ENCODE data around the gene BCCIP. TPM values are rescaled to one million over a fixed set of nuclear protein-coding genes. Genes with fewer than 3 reads are reported as not detected.

The BCCIP gene
- total and polyA plus RNA-seq, 2 of the 8 experiments (the other 6 are each of a cell fraction or from before 2014, with no cell fraction given), result 33.9 to 120 TPM

DNA sequence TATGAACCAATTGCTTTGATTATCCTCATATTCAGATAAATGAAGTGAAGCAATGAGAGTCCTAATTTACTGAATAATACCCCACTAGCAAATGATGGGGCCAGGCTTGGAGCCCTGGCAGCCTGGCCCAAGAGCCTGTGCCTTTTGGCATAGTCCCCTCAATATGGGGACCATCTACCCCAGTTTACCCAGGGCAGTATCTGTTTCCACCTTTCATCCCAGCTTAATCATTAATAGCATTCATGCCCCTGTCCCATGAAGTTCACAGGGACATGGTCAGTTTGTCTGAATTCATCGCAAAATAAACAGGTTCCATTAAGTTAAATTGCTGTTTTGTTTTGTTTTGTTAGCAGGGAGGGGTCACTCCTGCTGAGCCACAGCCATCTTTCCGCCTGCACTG, 25.5 kb downstream of the BCCIP start:
- Histone ChIP-seq H3K9me3 (ENCODE audit: insufficient read depth in 2 of 2, low read depth in 1 of 2, low read length in 1 of 2) (no peaks in the 10 kb centered on the region), H2AK5ac (ENCODE audit: low read depth, low read length) (no peak overlapping the region), H4K91ac (replicated peaks; ENCODE audit: insufficient read length, low read length) (no peak overlapping the region), H3K79me1 (ENCODE audit: low read depth, low read length) (no peaks in the 10 kb centered on the region), H3K4me1 (replicated peaks in 1 of 4; ENCODE audit: control insufficient read depth in 3 of 4, insufficient read depth in 4 of 4, low read length in 3 of 4) (no peaks in the 10 kb centered on the region), H4K20me1 (replicated peaks in 1 of 2; ENCODE audit: control insufficient read depth in 1 of 2, insufficient read depth in 2 of 2, low read length in 2 of 2) (peaks cover 0 to 1% of the 10 kb centered on the region in 2 experiments), H2AFZ (ENCODE audit: low read length) (no peak overlapping the region), H3K23ac (ENCODE audit: insufficient read length) (no peak overlapping the region), H3K23me2 (ENCODE audit: low read depth, low read length) (no peaks in the 10 kb centered on the region), H2BK20ac (ENCODE audit: low read length) (no peak overlapping the region), H4K5ac (ENCODE audit: insufficient read length, low read depth, low read length) (no peak overlapping the region), H3K36me3 (ENCODE audit: control insufficient read depth in 2 of 4, insufficient read depth in 4 of 4, low read length in 3 of 4) (peaks cover 0 to 20% (median 8%) of the 10 kb centered on the region in 4 experiments; a peak in 5 of 8 replicates), H3K18ac (ENCODE audit: extremely low read depth, low read length) (no peak overlapping the region), H3K27ac (ENCODE audit: low read depth, low read length) (no peak overlapping the region), H3K4ac (replicated peaks; ENCODE audit: insufficient read length, low read depth, low read length) (no peak overlapping the region), H3K79me2 (ENCODE audit: control insufficient read depth in 1 of 2, insufficient read depth in 2 of 2, low read length in 2 of 2) (no peaks in the 10 kb centered on the region), H3K9ac (replicated peaks in 1 of 4; ENCODE audit: extremely low read depth in 1 of 4, low read depth in 3 of 4, low read length in 3 of 4) (no peak overlapping the region), H2BK12ac (ENCODE audit: low read depth, low read length) (no peak overlapping the region), H3K56ac (replicated peaks; ENCODE audit: insufficient read length, low read depth, low read length) (no peak overlapping the region), H2BK120ac (replicated peaks; ENCODE audit: low read depth, low read length) (no peak overlapping the region), H3K4me3 (ENCODE audit: extremely low read depth in 1 of 4, insufficient read depth in 2 of 4, low read depth in 3 of 4, low read length in 4 of 4) (no peak overlapping the region), H2BK15ac (ENCODE audit: low read length) (no peak overlapping the region), H3K4me2 (ENCODE audit: insufficient read depth in 1 of 2, low read depth in 2 of 2, low read length in 2 of 2) (no peak overlapping the region), H2BK5ac (ENCODE audit: low read depth, low read length) (no peak overlapping the region), H3K14ac (ENCODE audit: insufficient read length) (no peak overlapping the region), H4K8ac (ENCODE audit: extremely low read depth, insufficient read depth, low read length) (no peak overlapping the region), H3K27me3 (replicated peaks in 1 of 4; ENCODE audit: control insufficient read depth in 3 of 4, extremely low read depth in 1 of 4, insufficient read depth in 3 of 4, low read length in 3 of 4) (no peaks in the 10 kb centered on the region)
- 98% methylated on average over 2 of the region's 2 CpGs; no CpG with 5 or more reads in 1 of the 2 experiments for WGBS, 2 experiments (ENCODE audit: extremely low coverage in 1 of 2, insufficient coverage in 1 of 2, insufficient read length in 1 of 2, insufficient replicate concordance in 2 of 2, low coverage in 1 of 2, low lambda C conversion rate in 2 of 2, missing lambda C conversion rate in 1 of 2)
- ChIA-PET CTCF (ENCODE audit: partially characterized antibody) (no interaction called here), POLR2A (ENCODE audit: partially characterized antibody) (interaction anchor here (1.3 to 1.4 kb wide), 2 partner anchors 10 to 13 kb away, joined by 4 to 5 read pairs; no protein-coding TSS in a partner anchor)
- DNase-seq (ENCODE audit: low read depth in 1 of 2, low spot score in 2 of 2) (no peak), FAIRE-seq (no peak)
- TF ChIP-seq POLR2AphosphoS5 (IDR thresholded peaks at IDR 0.05; ENCODE audit: low read depth, low read length) (no peak), GTF2F1 (IDR thresholded peaks at IDR 0.05; ENCODE audit: borderline replicate concordance, low read depth, low read length) (no peak), CREB1 (IDR thresholded peaks at IDR 0.05) (no peak), HDAC2 (IDR thresholded peaks at IDR 0.05; ENCODE audit: borderline replicate concordance in 1 of 2, low read depth in 2 of 2, low read length in 2 of 2) (no peak), TBP (IDR thresholded peaks at IDR 0.05; ENCODE audit: low read depth, low read length) (no peak)

Data from H1 (cell line).